PC-3 (cell line): Measurements from ENCODE around the gene HAGHL. TPM values are rescaled to one million over a fixed set of nuclear protein-coding genes. Genes with fewer than 3 reads are reported as not detected.
A peak's percentile ranks its signal among the peaks of the same experiment; 100 is the strongest.

Source experiments
- ATAC-seq: fragments of 200-7000 bp; cut with Tn5 transposase; 2 replicates; pipeline ENCODE4 v1.9.1; 2020; ENCODE audit warnings: mild to moderate bottlenecking, moderate library complexity
- BruUV-seq: library from RNA; stranded (reverse); fragments of 400-500 nt; replicated peaks from 2 replicates; lab custom pipeline; 2021; lab: Mats Ljungman, UMichigan
- CTCF ChIA-PET: fragments of 300-600 bp; sonication (Branson Sonifier 250); formaldehyde crosslinking; loops from one replicate; lab custom pipeline; 2022; ENCODE audit warnings: antibody characterized with exemption; lab: Charles Lee
- POLR2A ChIA-PET: fragments of 300-600 bp; sonication (Branson Sonifier 250); formaldehyde crosslinking; loops from one replicate; lab custom pipeline; 2022; ENCODE audit warnings: antibody characterized with exemption; ENCODE audit not compliant: unreplicated experiment; lab: Charles Lee
- DNase-seq: peaks from one replicate; pipeline ENCODE4 v3.0.0-alpha.2; 2015
- H2AFZ ChIP-seq: fragments of 300-600 bp; sonication (generic); 2 replicates; pipeline ENCODE4 v1.6.0; 2016; ENCODE audit warnings: antibody characterized with exemption, low read length
- H3F3A ChIP-seq: fragments of 300-600 bp; sonication (generic); one replicate; pipeline ENCODE4 v1.6.0; 2017; ENCODE audit warnings: antibody characterized with exemption, low read length, control low read depth, mild to moderate bottlenecking; ENCODE audit not compliant: unreplicated experiment
- H3K27ac ChIP-seq: fragments of 300-600 bp; sonication (generic); 2 replicates; pipeline ENCODE4 v1.5.1; 2016; ENCODE audit warnings: mild to moderate bottlenecking, low read length
- H3K27me3 ChIP-seq: fragments of 300-600 bp; sonication (generic); 2 replicates; pipeline ENCODE4 v1.6.1; 2016; ENCODE audit warnings: low read length, mixed read lengths
- H3K36me3 ChIP-seq: fragments of 300-600 bp; sonication (generic); 2 replicates; pipeline ENCODE4 v1.6.1; 2016; ENCODE audit warnings: low read depth, mixed run types, low read length, mixed read lengths
- H3K4me1 ChIP-seq: fragments of 300-600 bp; sonication (generic); 2 replicates; pipeline ENCODE4 v1.5.1; 2016; ENCODE audit warnings: low read length; ENCODE audit not compliant: insufficient read depth
- H3K4me2 ChIP-seq: fragments of 300-600 bp; sonication (generic); 2 replicates; pipeline ENCODE4 v1.6.0; 2016; ENCODE audit warnings: low read length
- H3K4me3 ChIP-seq: fragments of 300-600 bp; sonication (generic); 2 replicates; pipeline ENCODE4 v1.5.1; 2016; ENCODE audit warnings: mild to moderate bottlenecking, low read length, mixed read lengths
- H3K79me2 ChIP-seq: fragments of 300-600 bp; sonication (generic); 2 replicates; pipeline ENCODE4 v1.6.1; 2017; ENCODE audit warnings: low read length, mixed read lengths
- H3K9ac ChIP-seq: fragments of 300-600 bp; sonication (generic); 2 replicates; pipeline ENCODE4 v1.6.0; 2016; ENCODE audit warnings: mild to moderate bottlenecking, low read length
- H3K9me2 ChIP-seq: fragments of 300-600 bp; sonication (generic); replicated peaks from 2 replicates; pipeline ENCODE4 v1.6.1; 2016; ENCODE audit warnings: mixed run types, low read length, mixed read lengths
- H3K9me3 ChIP-seq: fragments of 300-600 bp; sonication (generic); 2 replicates; pipeline ENCODE4 v1.6.1; 2016; ENCODE audit warnings: low read length, mixed read lengths
- H4K20me1 ChIP-seq: fragments of 300-600 bp; sonication (generic); 2 replicates; pipeline ENCODE4 v1.6.1; 2016; ENCODE audit warnings: low read length, mixed read lengths
- CTCF ChIP-seq: fragments of 300-600 bp; sonication (generic); conservative IDR thresholded peaks from 2 replicates; pipeline ENCODE4 v1.5.1; 2017; ENCODE audit warnings: antibody characterized with exemption, low read depth, mild to moderate bottlenecking, low read length
- EZH2 ChIP-seq: fragments of 300-600 bp; sonication (generic); IDR thresholded peaks from one replicate; pipeline ENCODE4 v1.6.1; 2017; ENCODE audit warnings: antibody characterized with exemption, mild to moderate bottlenecking, low read length; ENCODE audit not compliant: unreplicated experiment
- EZH2phosphoT487 ChIP-seq: fragments of 300-600 bp; sonication (generic); IDR thresholded peaks from 2 replicates; pipeline ENCODE4 v1.6.1; 2018; ENCODE audit warnings: mild to moderate bottlenecking, antibody characterized with exemption, low read length, borderline replicate concordance
- intact Hi-C: fragments of 100-400 bp; cut with micrococcal nuclease; formaldehyde crosslinking; loops from 2 replicates; pipeline ENCODE4 v1.9.0; 2023
- total RNA-seq: library from RNA; depleted of rRNA; stranded (reverse); fragments of >200 nt; gene quantifications from 2 replicates; pipeline ENCODE4 v1.2.3, GENCODE V29; 2014

HAGHL gene
- total RNA-seq, 1 experiment from 2014 or later = 16.4 TPM

GRCh38 chr16:730666-731509, 4.0 kb downstream of the HAGHL start:
- no TSS peak for BruUV-seq
- peaks cover 8% of the 10 kb centered on the region; the same call in 1 of the 2 replicates for H3K4me1 ChIP-seq
- no peaks in the 10 kb centered on the region for H3K9me3 ChIP-seq
- H2AFZ ChIP-seq = no peak overlapping the region
- DNase-seq (no peak), ATAC-seq (no peak)
- no peaks in the 10 kb centered on the region for H4K20me1 ChIP-seq
- ChIA-PET POLR2A (no interaction called here), CTCF (no interaction called here)
- H3K4me3 ChIP-seq = no peak overlapping the region
- H3F3A ChIP-seq = peaks cover 3% of the 10 kb centered on the region
- H3K79me2 ChIP-seq = 0 out of 2 replicates have a peak, but pooled peaks cover 9% of the 10 kb centered on the region
- H3K27me3 ChIP-seq = no peaks in the 10 kb centered on the region
- no peak for TF ChIP-seq EZH2phosphoT487
- H3K27ac ChIP-seq = no peak overlapping the region
- intact Hi-C loops = no loop called here
- H3K9me2 ChIP-seq = no peaks in the 10 kb centered on the region
- H3K36me3 ChIP-seq = no peaks in the 10 kb centered on the region; the same call in 1 of the 2 replicates
- H3K9ac ChIP-seq = no peak overlapping the region
- H3K4me2 ChIP-seq = no peak overlapping the region

- no peak for TF ChIP-seq CTCF
- no peak for TF ChIP-seq EZH2
- TF ChIP-seq EZH2phosphoT487 = no peak
- H3F3A ChIP-seq = no peaks in the 10 kb centered on the region
- no peak overlapping the region for H3K4me2 ChIP-seq
- no peaks in the 10 kb centered on the region for H3K9me3 ChIP-seq
- no peak overlapping the region for H3K27ac ChIP-seq
- H3K9ac ChIP-seq = no peak overlapping the region
- no peaks in the 10 kb centered on the region for H4K20me1 ChIP-seq
- ATAC-seq (no peak), DNase-seq (no peak)
- H3K4me1 ChIP-seq = peaks cover 7% of the 10 kb centered on the region; the same call in 1 of the 2 replicates
- POLR2A ChIA-PET = no interaction called here
- no peaks in the 10 kb centered on the region for H3K9me2 ChIP-seq
- no peaks in the 10 kb centered on the region for H3K27me3 ChIP-seq
- H3K4me3 ChIP-seq = no peak overlapping the region
- H2AFZ ChIP-seq = no peak overlapping the region
- intact Hi-C loops = no loop called here
- no TSS peak for BruUV-seq
- H3K79me2 ChIP-seq = 0 out of 2 replicates have a peak, but pooled peaks cover 9% of the 10 kb centered on the region
- CTCF ChIA-PET = no interaction called here
- H3K36me3 ChIP-seq = no peaks in the 10 kb centered on the region; the same call in 1 of the 2 replicates
Measured at GRCh38 chr16:732332-732731, 5.4 kb downstream of the HAGHL start.

GRCh38 chr16:732936-733335, 6.0 kb downstream of the HAGHL start:
- Histone ChIP-seq H2AFZ (no peak overlapping the region), H3K4me2 (no peak overlapping the region), H3K4me1 (peaks cover 5% of the 10 kb centered on the region; the same call in 1 of the 2 replicates), H3K9me2 (no peaks in the 10 kb centered on the region), H3F3A (no peaks in the 10 kb centered on the region), H3K27ac (no peak overlapping the region), H4K20me1 (no peaks in the 10 kb centered on the region), H3K9me3 (no peaks in the 10 kb centered on the region), H3K27me3 (no peaks in the 10 kb centered on the region), H3K4me3 (no peak overlapping the region), H3K9ac (no peak overlapping the region), H3K36me3 (no peaks in the 10 kb centered on the region; the same call in 1 of the 2 replicates), H3K79me2 (0 out of 2 replicates have a peak, but pooled peaks cover 9% of the 10 kb centered on the region)
- BruUV-seq = no TSS peak
- CTCF ChIA-PET = no interaction called here
- no peak for TF ChIP-seq EZH2
- no peak for TF ChIP-seq EZH2phosphoT487
- peak; percentile 41; the same call in 1 of the 2 replicates for TF ChIP-seq CTCF
- intact Hi-C loops = no loop called here
- POLR2A ChIA-PET = no interaction called here
- DNase-seq (peak; percentile 50), ATAC-seq (no peak)
